Measurements from ENCODE around the gene COL1A2. TPM values are rescaled to one million over a fixed set of nuclear protein-coding genes. Genes with fewer than 3 reads are reported as not detected.

Gene COL1A2
- total RNA-seq, 1 experiment from 2014 or later, result 42.1 TPM

GRCh38 chr7:94389381-94389780 is 5.3 kb upstream of the COL1A2 start:
- no peaks in the 10 kb centered on the region for H3K9me3 ChIP-seq (ENCODE audit: control insufficient read depth, low read depth, low read length)
- H3K79me1 ChIP-seq (ENCODE audit: insufficient read depth, low read depth, low read length, poor library complexity, severe bottlenecking), result no peaks in the 10 kb centered on the region
- H3K79me2 ChIP-seq (ENCODE audit: insufficient read depth, low read length), result no peaks in the 10 kb centered on the region
- no peak overlapping the region for H4K5ac ChIP-seq (ENCODE audit: insufficient read length, low read depth, low read length)
- no peak overlapping the region for H2BK12ac ChIP-seq (ENCODE audit: insufficient read length, low read depth, low read length)
- Mint-ChIP-seq H3K27me3 (ENCODE audit: low read depth) (peaks cover 8% of the 10 kb centered on the region), H3K27ac (no peak overlapping the region), H3K4me3 (no peak overlapping the region), H3K36me3 (ENCODE audit: insufficient read depth in 1 of 3, low read depth in 3 of 3) (no peaks in the 10 kb centered on the region), H3K4me1 (peaks cover 37 to 39% of the 10 kb centered on the region in 2 experiments), H3K9me3 (no peaks in the 10 kb centered on the region)
- no peak overlapping the region for H2AFZ ChIP-seq (ENCODE audit: low read length)
- H3T11ph ChIP-seq (ENCODE audit: low read length), result no peak overlapping the region
- H4K91ac ChIP-seq (ENCODE audit: insufficient read length, low read depth, low read length), result no peak overlapping the region
- H4K20me1 ChIP-seq (ENCODE audit: control insufficient read depth, insufficient read depth, insufficient read length), result no peaks in the 10 kb centered on the region
- H2BK120ac ChIP-seq (ENCODE audit: low read depth, low read length, poor library complexity, severe bottlenecking), result no peak overlapping the region
- no peak overlapping the region for H3K56ac ChIP-seq (ENCODE audit: insufficient read length, low read depth, low read length)
- no peak overlapping the region for H3K14ac ChIP-seq (ENCODE audit: insufficient read depth, low read length)
- H3K23me2 ChIP-seq (ENCODE audit: insufficient read length, low read depth, low read length, poor library complexity, severe bottlenecking), result peaks cover 10% of the 10 kb centered on the region
- H4K8ac ChIP-seq (replicated peaks; ENCODE audit: insufficient read length, low read depth, low read length), result no peak overlapping the region
- H3K4ac ChIP-seq (ENCODE audit: low read depth, low read length), result no peak overlapping the region
- H3K4me1 ChIP-seq (ENCODE audit: insufficient read depth, low read length), result peaks cover 8% of the 10 kb centered on the region; the same call in 1 of the 2 replicates
- H2AK5ac ChIP-seq (ENCODE audit: insufficient read length, low read length), result no peak overlapping the region
- no peak overlapping the region for H3K4me2 ChIP-seq (ENCODE audit: insufficient read depth, insufficient read length, low read length)
- H2BK20ac ChIP-seq (ENCODE audit: low read depth, low read length, poor library complexity, severe bottlenecking), result no peak overlapping the region
- no peak overlapping the region for H3K23ac ChIP-seq (ENCODE audit: insufficient read length, low read depth, low read length)
- H2BK15ac ChIP-seq (ENCODE audit: low read depth, low read length), result no peak overlapping the region
- H3K9ac ChIP-seq (ENCODE audit: extremely low read depth, insufficient read length, low read length), result no peak overlapping the region
- no peak overlapping the region for H3K18ac ChIP-seq (ENCODE audit: insufficient read length, low read depth, low read length)
- H3K27me3 ChIP-seq (ENCODE audit: insufficient read depth, low read length), result no peaks in the 10 kb centered on the region
- no peak for TF ChIP-seq CTCF (conservative IDR thresholded peaks at IDR 0.05)
- no peak for DNase-seq
- H3K27ac ChIP-seq (ENCODE audit: insufficient read length, low read depth, low read length), result no peak overlapping the region
- no peak overlapping the region for H2BK5ac ChIP-seq (ENCODE audit: insufficient read length, low read length)
- WGBS (ENCODE audit: extremely low coverage, insufficient read length, low lambda C conversion rate), result no CpG with 5 or more reads among the region's 1 CpG

Data from H9 (cell line).